Keratinocyte (primary cell): Measurements from ENCODE around the gene URAD. TPM values are rescaled to one million over a fixed set of nuclear protein-coding genes. Genes with fewer than 3 reads are reported as not detected.

Source experiments
- DNase-seq: peaks from one replicate; pipeline ENCODE4 v3.0.0-alpha.2; 2011; ENCODE audit warnings: low read depth, missing footprints, low spot score
- FAIRE-seq: peaks from 2 replicates; lab custom pipeline; 2011; peaks lifted over from hg19 to GRCh38; lab: Jason Lieb, UNC
- H2AFZ ChIP-seq: 2 replicates; pipeline ENCODE4 v1.6.0; 2012; ENCODE audit warnings: low read length, control low read depth, inconsistent platforms; ENCODE audit not compliant: control insufficient read depth
- H3K27ac ChIP-seq: 2 replicates; pipeline ENCODE4 v1.5.1; 2011; ENCODE audit warnings: low read length; ENCODE audit not compliant: control insufficient read depth, insufficient read depth
- H3K27me3 ChIP-seq: 3 replicates; pipeline ENCODE4 v1.6.0; 2011; ENCODE audit warnings: low read length; ENCODE audit not compliant: control insufficient read depth, insufficient read depth; ENCODE audit errors: extremely low read depth
- H3K36me3 ChIP-seq, 2 experiments: 2 replicates in 1 of 2; 3 replicates in 1 of 2; pipeline ENCODE4 v1.5.1; 2011; ENCODE audit warnings: low read length in 2 of 2, mild to moderate bottlenecking in 1 of 2; ENCODE audit not compliant: control insufficient read depth in 2 of 2, insufficient read depth in 2 of 2; ENCODE audit errors: extremely low read depth in 1 of 2
- H3K4me1 ChIP-seq: 3 replicates; pipeline ENCODE4 v1.5.1; 2011; ENCODE audit warnings: low read length; ENCODE audit not compliant: control insufficient read depth, insufficient read depth; ENCODE audit errors: extremely low read depth
- H3K4me2 ChIP-seq: 3 replicates; pipeline ENCODE4 v1.6.0; 2011; ENCODE audit warnings: low read depth, low read length; ENCODE audit not compliant: control insufficient read depth, insufficient read depth; ENCODE audit errors: extremely low read depth
- H3K4me3 ChIP-seq, 3 experiments: fragments of 200-600 bp in 1 of 3; sonication (generic) in 1 of 3; 2 replicates in 2 of 3; 3 replicates in 1 of 3; pipeline ENCODE4 v1.5.1; 2011 to 2016; ENCODE audit warnings: low read length in 3 of 3, mild to moderate bottlenecking in 3 of 3, control low read depth in 2 of 3, inconsistent platforms in 1 of 3, low read depth in 1 of 3, mixed read lengths in 1 of 3, mixed run types in 1 of 3, moderate library complexity in 1 of 3; ENCODE audit not compliant: control insufficient read depth in 2 of 3, insufficient read depth in 2 of 3; ENCODE audit errors: extremely low read depth in 1 of 3
- H3K79me2 ChIP-seq: 2 replicates; pipeline ENCODE4 v1.6.0; 2012; ENCODE audit warnings: low read length; ENCODE audit not compliant: control insufficient read depth, insufficient read depth
- H3K9ac ChIP-seq: 3 replicates; pipeline ENCODE4 v1.6.0; 2011; ENCODE audit warnings: low read length; ENCODE audit not compliant: control insufficient read depth, insufficient read depth; ENCODE audit errors: extremely low read depth
- H3K9me1 ChIP-seq: 3 replicates; pipeline ENCODE4 v1.6.0; 2011; ENCODE audit warnings: low read length; ENCODE audit not compliant: control insufficient read depth, insufficient read depth; ENCODE audit errors: extremely low read depth
- H3K9me3 ChIP-seq: 2 replicates; pipeline ENCODE4 v1.5.1; 2012; ENCODE audit warnings: low read depth, low read length; ENCODE audit not compliant: control insufficient read depth
- H4K20me1 ChIP-seq: 3 replicates; pipeline ENCODE4 v1.6.0; 2011; ENCODE audit warnings: low read length; ENCODE audit not compliant: control insufficient read depth, insufficient read depth; ENCODE audit errors: extremely low read depth
- EZH2 ChIP-seq: IDR thresholded peaks from one replicate; pipeline ENCODE4 v1.6.1; 2012; ENCODE audit warnings: inconsistent platforms, mild to moderate bottlenecking, low read length, moderate library complexity
- dilution Hi-C: fragments of 300-500 bp; cut with MboI; formaldehyde crosslinking; loops from one replicate; pipeline ENCODE4 v1.7.0; 2020; ENCODE audit warnings: low sequenced_read_pairs; ENCODE audit not compliant: extremely low pct_ligation_motif_present
- polyA plus RNA-seq, 5 experiments: library from polyadenylated mRNA; depleted of rRNA in 3 of 5; stranded (reverse) in 3 of 5; stranded (forward) in 1 of 5; unstranded in 1 of 5; fragments of >200 nt; gene quantifications; 1 replicate in 1 of 5; 2 replicates in 3 of 5; 3 replicates in 1 of 5; pipeline versions ENCODE4 v1.2.1 to v1.2.3, GENCODE V29; 2011 to 2012; ENCODE audit warnings: missing spikeins in 2 of 5, low read depth in 1 of 5, low replicate concordance in 1 of 5
- TF ChIP-seq, protein P1 (sequence below), 3 experiments: IDR thresholded peaks in 1 of 3; conservative IDR thresholded peaks in 1 of 3; optimal IDR thresholded peaks in 1 of 3; 2 replicates in 2 of 3; 3 replicates in 1 of 3; pipeline versions ENCODE3 to v1.5.1; 2011; ENCODE audit warnings: low read length in 3 of 3, mild to moderate bottlenecking in 3 of 3, moderate library complexity in 2 of 3, control low read depth in 1 of 3, inconsistent platforms in 1 of 3; ENCODE audit not compliant: insufficient read depth in 2 of 3; ENCODE audit errors: extremely low read depth in 1 of 3

Gene URAD
- polyA plus RNA-seq, 1 donor (not counting 4 experiments of a cell fraction or from before 2014, with no cell fraction given) = not detected

DNA sequence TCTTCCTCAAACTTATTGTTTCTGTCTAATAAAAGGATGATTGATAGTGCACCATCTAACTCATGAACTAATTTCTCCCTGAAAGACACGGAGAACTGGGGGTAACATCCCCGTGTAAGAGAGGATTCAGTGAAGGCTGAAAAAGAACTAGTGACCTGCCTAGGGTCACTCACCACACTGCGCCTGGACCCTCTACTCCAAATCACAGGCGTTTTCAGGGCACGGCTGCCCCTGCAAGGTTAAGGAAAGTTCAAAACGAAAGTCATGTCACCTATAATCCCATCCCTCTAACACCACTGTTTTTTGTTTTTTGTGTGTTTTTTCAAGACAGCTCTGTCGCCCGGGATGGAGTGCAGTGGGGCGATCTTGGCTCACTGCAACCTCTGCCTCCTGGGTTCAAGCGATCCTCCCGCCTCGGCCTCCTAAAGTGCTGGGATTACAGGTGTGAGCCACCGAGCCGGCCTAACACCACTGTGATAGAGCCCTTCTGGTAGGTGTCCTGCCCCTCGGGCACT, 8.7 kb downstream of the URAD start:
- FAIRE-seq = no peak
- Histone ChIP-seq H3K79me2 (no peaks in the 10 kb centered on the region), H3K9me1 (no peaks in the 10 kb centered on the region), H3K9me3 (no peaks in the 10 kb centered on the region), H3K27me3 (peaks cover 88% of the 10 kb centered on the region), H3K27ac (no peak overlapping the region), H3K36me3 (no peaks in the 10 kb centered on the region), H3K4me1 (peaks cover 2% of the 10 kb centered on the region), H4K20me1 (no peaks in the 10 kb centered on the region), H3K4me3 (no peak overlapping the region), H3K9ac (no peak overlapping the region), H3K4me2 (no peak overlapping the region), H2AFZ (no peak overlapping the region)
- TF ChIP-seq, protein P1, sequence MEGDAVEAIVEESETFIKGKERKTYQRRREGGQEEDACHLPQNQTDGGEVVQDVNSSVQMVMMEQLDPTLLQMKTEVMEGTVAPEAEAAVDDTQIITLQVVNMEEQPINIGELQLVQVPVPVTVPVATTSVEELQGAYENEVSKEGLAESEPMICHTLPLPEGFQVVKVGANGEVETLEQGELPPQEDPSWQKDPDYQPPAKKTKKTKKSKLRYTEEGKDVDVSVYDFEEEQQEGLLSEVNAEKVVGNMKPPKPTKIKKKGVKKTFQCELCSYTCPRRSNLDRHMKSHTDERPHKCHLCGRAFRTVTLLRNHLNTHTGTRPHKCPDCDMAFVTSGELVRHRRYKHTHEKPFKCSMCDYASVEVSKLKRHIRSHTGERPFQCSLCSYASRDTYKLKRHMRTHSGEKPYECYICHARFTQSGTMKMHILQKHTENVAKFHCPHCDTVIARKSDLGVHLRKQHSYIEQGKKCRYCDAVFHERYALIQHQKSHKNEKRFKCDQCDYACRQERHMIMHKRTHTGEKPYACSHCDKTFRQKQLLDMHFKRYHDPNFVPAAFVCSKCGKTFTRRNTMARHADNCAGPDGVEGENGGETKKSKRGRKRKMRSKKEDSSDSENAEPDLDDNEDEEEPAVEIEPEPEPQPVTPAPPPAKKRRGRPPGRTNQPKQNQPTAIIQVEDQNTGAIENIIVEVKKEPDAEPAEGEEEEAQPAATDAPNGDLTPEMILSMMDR (optimal IDR thresholded peaks at IDR 0.05 in 1 of 3, IDR thresholded peaks at IDR 0.05 in 1 of 3, conservative IDR thresholded peaks at IDR 0.05 in 1 of 3; ENCODE audit: extremely low read depth in 1 of 3, insufficient read depth in 2 of 3, low read length in 3 of 3) = no peak
- TF ChIP-seq EZH2 = peak; percentile 28
- dilution Hi-C loops = no loop called here
- no peak for DNase-seq

DNA sequence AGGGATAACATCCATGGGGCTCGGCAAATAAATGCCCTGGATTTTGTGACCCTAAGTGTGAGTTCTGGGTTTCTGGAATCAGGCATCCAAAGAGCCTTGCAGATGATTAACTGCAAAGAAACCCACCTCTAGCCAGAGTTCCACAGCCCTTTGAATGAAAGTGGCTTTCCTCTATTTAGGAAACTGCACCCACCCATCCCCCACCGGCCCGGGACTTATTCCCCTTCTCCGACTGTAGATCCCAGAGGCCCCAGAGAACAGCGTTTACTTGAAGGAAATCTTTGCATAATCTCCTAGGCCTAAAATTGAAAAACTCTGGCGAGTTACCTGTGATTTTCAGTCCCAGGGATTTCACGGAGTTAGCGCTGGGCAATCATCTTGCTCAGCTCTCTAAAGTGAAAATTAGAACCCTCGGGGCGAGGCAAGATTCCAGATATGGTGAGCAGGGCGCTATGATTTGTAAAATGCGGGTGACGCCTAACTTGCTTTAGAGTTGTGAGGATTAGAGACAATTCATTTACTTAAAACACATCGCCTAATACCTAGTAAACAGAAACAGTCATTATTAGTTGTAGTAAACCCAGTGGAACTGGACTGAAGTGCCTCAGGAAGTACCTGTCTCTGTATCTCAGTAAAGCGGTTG, 9.4 kb downstream of the URAD start:
- no peak overlapping the region for H3K4me3 ChIP-seq

More for the DNA sequence above, 9.4 kb downstream of the URAD start:
- Histone ChIP-seq H3K27me3 (peaks cover 95% of the 10 kb centered on the region), H3K9ac (no peak overlapping the region), H3K4me2 (no peak overlapping the region), H3K9me1 (no peaks in the 10 kb centered on the region), H3K36me3 (no peaks in the 10 kb centered on the region), H3K79me2 (no peaks in the 10 kb centered on the region), H3K27ac (no peak overlapping the region), H3K4me1 (peaks cover 2% of the 10 kb centered on the region), H2AFZ (no peak overlapping the region), H3K9me3 (no peaks in the 10 kb centered on the region), H4K20me1 (no peaks in the 10 kb centered on the region)
- no peak for FAIRE-seq
- TF ChIP-seq, protein P1 (optimal IDR thresholded peaks at IDR 0.05 in 1 of 3, IDR thresholded peaks at IDR 0.05 in 1 of 3, conservative IDR thresholded peaks at IDR 0.05 in 1 of 3; ENCODE audit: extremely low read depth in 1 of 3, insufficient read depth in 2 of 3, low read length in 3 of 3) = no peak
- no peak for TF ChIP-seq EZH2
- DNase-seq = no peak
- dilution Hi-C loops = no loop called here
